Anterior cingulate cortex (tissue), 58 donors: ENCODE data around the gene DVL3.
"Not testable (repeated sequence)": the region's sequence is repeated elsewhere in the genome, so short reads cannot be mapped to it uniquely, and the experiment has no call there.

Experiments
- DNase-seq, 58 donors: peaks; one replicate each; lab custom pipeline; 2025; lab: John Stamatoyannopoulos, UW

The DVL3 gene

GRCh38 chr3:184154885-184155643 lies at the start of gene DVL3:
DVL3 (plus strand) TSS chr3:184155377; CDS start chr3:184155636, 259 bp downstream.
- peak in 49 of 58 donors; percentile 3 to 78 (median 54) for DNase-seq

GRCh38 chr3:184110316-184110725 lies 44.9 kb upstream of the DVL3 start:
- DNase-seq: no peak

- no peak for DNase-seq
These were observed 39.2 kb upstream of the DVL3 start for GRCh38 chr3:184116017-184116416.

- DNase-seq: no peak
These were observed 37.5 kb upstream of the DVL3 start for GRCh38 chr3:184117636-184118035.

GRCh38 chr3:184121031-184121430 lies 34.1 kb upstream of the DVL3 start:
- DNase-seq: not testable (repeated sequence)

GRCh38 chr3:184126006-184126405 lies 29.2 kb upstream of the DVL3 start:
- no peak for DNase-seq

GRCh38 chr3:184129012-184129411 lies 26.2 kb upstream of the DVL3 start:
- DNase-seq: no peak

GRCh38 chr3:184132945-184133344 lies 22.2 kb upstream of the DVL3 start:
- DNase-seq: no peak

GRCh38 chr3:184133840-184134745 lies 21.1 kb upstream of the DVL3 start:
- peak in 57 of 58 donors; percentile 19 to 88 (median 74) for DNase-seq

- peak in 5 of 58 donors; percentile 41 to 87 (median 69) for DNase-seq
These were observed 20.4 kb upstream of the DVL3 start for GRCh38 chr3:184134746-184135148.

- DNase-seq: peak; percentile 68 to 96 (median 91)
These were observed 19.8 kb upstream of the DVL3 start, which contains the start of gene EIF2B5 for GRCh38 chr3:184135149-184135910. EIF2B5 (plus strand) TSS chr3:184135358; CDS start chr3:184135386, 28 bp downstream.

GRCh38 chr3:184135911-184136260 lies 19.3 kb upstream of the DVL3 start:
- no peak for DNase-seq

GRCh38 chr3:184140436-184140835 lies 14.7 kb upstream of the DVL3 start:
- no peak for DNase-seq

GRCh38 chr3:184142199-184142598 lies 13.0 kb upstream of the DVL3 start:
- DNase-seq: no peak

- DNase-seq: no peak
These were observed 11.8 kb upstream of the DVL3 start for GRCh38 chr3:184143327-184143726.

- no peak for DNase-seq
These were observed 10.7 kb upstream of the DVL3 start for GRCh38 chr3:184144505-184144904.

GRCh38 chr3:184145111-184145524 lies 10.1 kb upstream of the DVL3 start:
- peak in 16 of 58 donors; percentile 4 to 56 (median 18) for DNase-seq

- no peak for DNase-seq
These were observed 9.4 kb upstream of the DVL3 start for GRCh38 chr3:184145751-184146270.

GRCh38 chr3:184148076-184148475 lies 7.1 kb upstream of the DVL3 start:
- no peak for DNase-seq

- no peak for DNase-seq
These were observed 6.1 kb upstream of the DVL3 start for GRCh38 chr3:184149123-184149522.
